Tibial nerve (tissue), 3 donors: ENCODE data around the gene CALHM6.

Experiments
- POLR2A ChIP-seq, 2 donors: fragments of 450-650 bp; IDR thresholded peaks; one replicate each; pipeline ENCODE4 v1.6.1; 2017; ENCODE audit warnings: antibody characterized with exemption in 2 of 2, mild to moderate bottlenecking in 2 of 2, moderate library complexity in 2 of 2
- TF ChIP-seq, protein P1 (sequence below), 5 experiments: fragments of 200-600 bp in 3 of 5; fragments of 450-650 bp in 2 of 5; sonication (generic) in 3 of 5; IDR thresholded peaks; one replicate each; pipeline ENCODE4 v1.5.1; 2016 to 2019; ENCODE audit warnings: antibody characterized with exemption in 5 of 5, mild to moderate bottlenecking in 3 of 5, moderate library complexity in 2 of 5

DNA sequence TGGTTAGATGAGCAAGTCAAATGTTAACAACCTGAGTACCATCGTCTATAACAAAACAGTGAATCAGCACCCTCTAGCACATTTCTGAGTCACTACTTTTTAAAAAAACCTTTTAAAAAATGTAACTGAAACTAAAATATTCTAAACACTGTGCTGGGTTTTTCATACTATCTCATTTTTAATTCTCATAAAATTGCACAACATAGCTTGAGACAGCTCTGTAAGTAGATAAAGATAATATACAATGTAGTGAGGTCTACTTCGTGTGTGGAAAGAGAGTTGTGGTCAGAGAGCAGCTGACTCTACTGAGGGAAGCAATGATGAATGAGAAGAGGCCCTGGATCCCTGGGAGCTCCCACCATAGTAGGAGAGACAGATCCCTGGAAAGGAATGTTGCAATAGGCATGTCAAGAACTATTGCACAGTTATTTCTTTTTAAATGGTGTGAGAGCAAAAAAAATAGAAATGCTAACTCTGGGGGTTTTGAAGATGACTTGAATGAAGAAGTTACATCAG, 13.6 kb upstream of the CALHM6 start:
- TF ChIP-seq POLR2A (IDR thresholded peaks at IDR 0.05), result no peak
- TF ChIP-seq, protein P1, sequence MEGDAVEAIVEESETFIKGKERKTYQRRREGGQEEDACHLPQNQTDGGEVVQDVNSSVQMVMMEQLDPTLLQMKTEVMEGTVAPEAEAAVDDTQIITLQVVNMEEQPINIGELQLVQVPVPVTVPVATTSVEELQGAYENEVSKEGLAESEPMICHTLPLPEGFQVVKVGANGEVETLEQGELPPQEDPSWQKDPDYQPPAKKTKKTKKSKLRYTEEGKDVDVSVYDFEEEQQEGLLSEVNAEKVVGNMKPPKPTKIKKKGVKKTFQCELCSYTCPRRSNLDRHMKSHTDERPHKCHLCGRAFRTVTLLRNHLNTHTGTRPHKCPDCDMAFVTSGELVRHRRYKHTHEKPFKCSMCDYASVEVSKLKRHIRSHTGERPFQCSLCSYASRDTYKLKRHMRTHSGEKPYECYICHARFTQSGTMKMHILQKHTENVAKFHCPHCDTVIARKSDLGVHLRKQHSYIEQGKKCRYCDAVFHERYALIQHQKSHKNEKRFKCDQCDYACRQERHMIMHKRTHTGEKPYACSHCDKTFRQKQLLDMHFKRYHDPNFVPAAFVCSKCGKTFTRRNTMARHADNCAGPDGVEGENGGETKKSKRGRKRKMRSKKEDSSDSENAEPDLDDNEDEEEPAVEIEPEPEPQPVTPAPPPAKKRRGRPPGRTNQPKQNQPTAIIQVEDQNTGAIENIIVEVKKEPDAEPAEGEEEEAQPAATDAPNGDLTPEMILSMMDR (IDR thresholded peaks at IDR 0.05), result no peak
